IPS DF 4.7 (cell line): ENCODE measurements around the gene ABRACL.

Experiments
- DNase-seq: peaks from one replicate; pipeline ENCODE4 v3.0.0-alpha.2; 2013; ENCODE audit warnings: low spot score; ENCODE audit errors: extremely low read depth

ABRACL gene

DNA sequence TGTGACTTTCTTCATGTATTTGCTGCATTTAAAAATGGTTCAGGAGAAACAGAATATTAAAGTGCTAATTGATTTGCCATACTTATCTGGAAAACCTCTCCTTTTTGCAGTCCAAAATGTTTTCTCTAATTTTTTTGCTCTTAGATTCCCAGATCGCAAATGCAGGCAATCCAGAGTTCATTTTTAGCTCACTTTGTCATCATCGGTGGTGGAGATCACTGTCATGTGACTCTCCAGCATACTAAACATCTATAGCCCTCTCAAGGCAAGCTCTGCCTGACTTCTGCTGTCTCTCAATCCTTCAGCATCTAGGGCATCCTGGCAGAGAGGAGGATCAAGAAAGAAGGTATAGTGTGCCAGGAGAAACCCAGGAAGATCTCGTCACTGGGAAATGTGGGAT, 24.8 kb downstream of the ABRACL start:
- DNase-seq: no peak

DNA sequence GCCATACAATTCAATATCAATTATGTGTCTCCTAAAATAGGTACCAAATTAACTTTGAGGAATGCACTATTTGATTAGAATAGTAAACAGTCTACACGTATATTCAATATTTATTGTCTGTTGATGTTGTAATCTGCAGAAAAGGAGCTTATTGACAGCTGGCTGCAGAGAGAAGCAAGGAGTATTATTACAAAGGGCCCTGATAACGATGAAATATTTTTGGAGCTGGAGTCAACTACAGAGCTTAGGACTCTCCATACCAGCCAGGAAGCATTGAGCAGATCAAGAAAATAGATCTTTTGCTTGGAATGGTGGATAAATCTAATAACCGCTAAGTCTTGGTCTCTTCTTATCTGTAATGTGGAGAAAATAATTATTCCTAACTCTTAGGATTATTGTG, 25.5 kb downstream of the ABRACL start:
- DNase-seq: no peak

DNA sequence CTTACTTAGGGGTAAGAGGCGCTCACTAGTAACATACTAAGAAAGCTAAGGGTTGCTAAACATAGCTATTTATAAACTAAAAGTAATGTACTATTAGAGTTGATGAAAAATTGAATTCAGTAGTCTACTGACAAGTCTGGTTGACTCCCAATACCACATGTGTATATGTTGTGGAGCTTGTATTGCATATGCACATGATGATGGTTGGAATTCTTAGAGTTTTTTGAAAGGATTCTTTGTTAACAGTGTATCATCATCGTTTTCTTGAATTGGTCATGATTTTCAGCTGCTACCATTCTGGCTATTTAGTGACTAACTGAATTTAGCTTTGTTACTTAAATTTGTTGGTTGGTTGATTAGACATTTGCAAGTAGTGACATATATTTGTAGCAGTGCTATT, 27.2 kb downstream of the ABRACL start:
- DNase-seq: no peak

DNA sequence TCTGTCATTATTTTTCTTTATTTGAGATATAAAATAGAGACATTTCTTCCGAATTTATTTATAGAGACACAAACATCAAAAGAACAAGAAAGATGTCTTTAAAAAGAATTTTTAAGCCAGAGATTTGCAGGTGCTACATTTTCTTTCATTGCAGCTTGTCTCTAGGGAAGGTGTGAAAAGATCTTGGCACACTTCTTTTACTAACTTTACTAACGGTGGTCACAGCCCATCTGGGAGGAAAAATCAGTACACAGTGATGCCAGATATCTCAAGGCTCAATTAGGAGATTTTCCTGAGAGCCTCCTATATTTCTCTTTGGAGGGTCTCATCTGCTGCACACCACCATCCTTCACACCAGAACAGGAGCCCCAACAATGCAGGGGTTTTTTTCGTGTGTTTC, 29.5 kb downstream of the ABRACL start:
- DNase-seq: no peak

DNA sequence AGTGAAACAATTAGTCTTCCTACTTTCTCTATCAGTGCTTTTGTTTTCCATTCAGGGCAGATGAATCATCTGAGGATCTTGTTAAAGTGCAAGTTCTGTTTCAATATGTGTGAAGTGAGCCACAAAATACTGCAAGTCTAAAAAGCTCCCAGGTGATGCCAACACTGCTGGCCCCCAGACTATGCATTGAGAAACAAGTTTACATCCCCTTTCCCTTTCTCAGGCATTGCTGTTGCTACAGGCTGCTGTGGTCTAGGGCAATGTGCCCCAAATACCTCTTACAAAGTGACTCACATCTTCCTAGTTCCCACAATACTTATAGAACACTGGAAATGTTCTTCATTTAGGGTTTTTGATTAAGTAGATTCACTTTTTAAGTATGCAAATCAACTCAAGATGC, 31.8 kb downstream of the ABRACL start:
- DNase-seq: no peak

DNA sequence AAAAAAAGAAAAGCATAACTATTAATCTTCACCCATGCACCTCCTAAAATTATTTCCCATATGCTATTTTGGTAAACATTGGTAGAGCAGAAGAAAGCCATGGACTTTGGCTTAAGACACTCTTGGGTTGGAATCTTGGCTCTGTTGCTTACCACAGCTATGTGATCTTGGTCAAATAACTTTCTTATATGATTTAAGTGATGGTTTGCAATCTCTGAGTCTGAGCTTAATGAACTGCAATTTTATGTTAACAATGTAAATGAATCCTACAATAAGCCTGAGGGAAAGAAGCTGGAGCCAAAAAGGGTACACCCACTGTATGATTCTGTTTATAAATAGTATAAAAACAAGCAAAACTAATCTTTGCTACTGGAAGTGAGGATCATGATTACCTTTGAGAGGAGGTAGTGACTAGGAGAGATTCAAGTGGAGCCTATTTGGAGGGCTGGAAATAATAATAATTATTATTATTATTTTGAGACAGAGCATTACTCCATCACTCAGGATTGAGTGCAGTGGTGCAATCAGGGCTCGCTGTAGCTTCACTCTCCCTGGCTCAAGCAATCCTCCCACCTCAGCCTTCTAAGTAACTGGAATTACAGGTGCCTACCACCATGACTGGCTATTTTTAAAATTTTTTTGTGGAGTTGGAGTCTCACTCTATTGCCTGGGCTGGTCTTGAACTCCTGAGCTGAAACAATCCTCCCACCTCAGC, 34.5 kb downstream of the ABRACL start:
- no peak for DNase-seq

DNA sequence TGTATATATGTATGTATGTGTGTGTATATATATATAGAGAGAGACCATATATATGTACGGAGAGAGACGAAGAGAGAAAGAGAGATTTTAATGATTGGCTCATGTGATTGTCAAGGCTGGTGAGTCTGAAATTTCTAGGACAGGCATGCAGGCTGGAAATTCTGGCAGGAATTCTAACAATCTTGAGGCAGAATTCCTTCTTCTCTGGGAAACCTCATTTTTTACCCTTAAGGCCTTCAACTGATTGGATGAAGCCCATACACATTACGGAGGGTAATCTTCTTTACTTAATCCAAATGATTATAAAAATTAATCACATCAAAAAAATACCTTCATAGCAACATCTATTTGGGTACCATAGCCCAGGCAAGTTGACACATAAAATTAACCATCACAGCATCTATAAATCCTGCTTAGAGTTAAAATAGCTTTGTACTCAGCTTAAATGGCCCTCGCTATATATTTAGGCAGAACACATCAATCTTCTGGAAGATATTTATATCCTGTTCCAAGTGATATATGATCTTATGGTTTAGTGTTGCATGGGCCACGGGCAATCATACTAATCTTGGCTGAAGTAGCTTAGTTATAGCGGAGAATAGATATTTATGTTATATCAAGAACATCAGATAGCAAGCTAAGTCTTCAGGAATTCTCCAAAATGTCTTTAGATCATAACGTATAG, 36.6 kb downstream of the ABRACL start:
- DNase-seq: no peak

DNA sequence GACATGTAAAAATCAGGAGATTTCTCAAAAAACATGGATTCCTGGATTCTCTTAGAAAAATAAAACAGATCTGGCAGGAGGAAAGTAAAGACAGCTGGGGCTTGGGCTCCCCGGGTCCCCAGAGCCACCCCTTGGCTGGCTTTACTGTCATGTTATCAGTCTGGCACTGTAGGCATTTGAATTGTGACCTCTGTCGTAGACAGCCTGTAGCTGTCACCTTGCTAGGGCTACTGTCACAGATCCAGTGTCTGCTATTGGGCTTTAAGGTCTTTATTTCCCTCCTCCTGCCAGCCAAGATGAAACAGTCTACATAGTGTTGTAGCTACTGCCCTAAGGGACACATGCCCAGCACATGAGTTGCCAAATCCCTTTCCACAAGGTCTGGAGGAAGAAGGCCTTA, 37.5 kb downstream of the ABRACL start:
- no peak for DNase-seq

DNA sequence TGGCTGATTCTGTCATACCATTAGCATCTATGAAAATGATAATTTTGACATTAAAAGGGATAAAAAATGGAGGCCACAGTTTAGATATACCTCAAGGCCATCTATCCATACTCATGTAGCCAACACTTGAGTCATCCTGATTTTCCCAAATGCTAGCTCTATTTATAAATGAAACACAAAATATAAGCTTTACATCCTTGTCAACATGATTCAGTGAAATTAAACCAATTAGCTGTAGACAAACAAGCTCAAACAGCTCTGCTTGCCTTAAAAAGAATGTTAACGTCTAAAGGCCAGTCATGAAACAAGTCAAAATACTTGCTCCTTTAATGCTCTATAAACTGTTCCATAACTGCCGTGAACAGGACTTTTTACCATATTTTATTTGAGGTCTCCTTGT, 40.3 kb downstream of the ABRACL start:
- no peak for DNase-seq

DNA sequence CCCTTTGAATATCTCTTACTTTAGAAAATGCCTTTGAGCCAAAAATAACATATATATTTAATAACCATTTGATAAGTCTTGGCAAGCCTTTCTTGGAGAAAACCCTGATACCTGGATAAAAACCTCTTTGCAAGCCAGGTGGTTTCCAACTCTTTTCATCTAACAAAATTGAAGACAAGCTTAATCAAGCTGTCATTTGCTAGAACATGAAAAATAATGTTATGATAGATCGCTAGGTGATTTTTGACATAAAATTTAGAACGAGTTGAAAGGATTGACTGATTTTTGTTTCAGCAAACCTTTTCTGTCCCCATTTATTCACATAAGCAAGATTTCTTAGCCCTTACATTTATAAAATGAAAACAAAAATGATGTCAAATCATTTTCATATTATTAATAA, 44.6 kb downstream of the ABRACL start:
- no peak for DNase-seq

DNA sequence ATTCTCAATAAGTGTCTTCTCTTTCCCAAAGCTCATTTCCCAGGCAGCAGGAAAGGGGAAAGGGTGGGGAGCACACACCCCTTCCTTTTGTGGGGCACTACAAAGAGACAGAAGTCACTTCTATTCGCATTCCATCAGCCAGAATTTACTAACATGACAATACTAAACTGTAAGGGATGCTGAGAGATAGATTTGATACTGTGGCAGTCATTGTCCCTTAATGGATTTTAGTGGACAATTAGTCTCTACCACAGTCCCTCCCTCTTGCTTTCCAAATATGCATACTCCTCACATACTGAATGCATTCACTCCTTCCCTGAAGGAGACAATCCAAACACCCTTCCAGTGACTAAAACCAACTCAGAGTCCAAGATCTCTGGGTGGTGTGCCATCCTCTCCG, 50.5 kb downstream of the ABRACL start:
- DNase-seq: no peak

DNA sequence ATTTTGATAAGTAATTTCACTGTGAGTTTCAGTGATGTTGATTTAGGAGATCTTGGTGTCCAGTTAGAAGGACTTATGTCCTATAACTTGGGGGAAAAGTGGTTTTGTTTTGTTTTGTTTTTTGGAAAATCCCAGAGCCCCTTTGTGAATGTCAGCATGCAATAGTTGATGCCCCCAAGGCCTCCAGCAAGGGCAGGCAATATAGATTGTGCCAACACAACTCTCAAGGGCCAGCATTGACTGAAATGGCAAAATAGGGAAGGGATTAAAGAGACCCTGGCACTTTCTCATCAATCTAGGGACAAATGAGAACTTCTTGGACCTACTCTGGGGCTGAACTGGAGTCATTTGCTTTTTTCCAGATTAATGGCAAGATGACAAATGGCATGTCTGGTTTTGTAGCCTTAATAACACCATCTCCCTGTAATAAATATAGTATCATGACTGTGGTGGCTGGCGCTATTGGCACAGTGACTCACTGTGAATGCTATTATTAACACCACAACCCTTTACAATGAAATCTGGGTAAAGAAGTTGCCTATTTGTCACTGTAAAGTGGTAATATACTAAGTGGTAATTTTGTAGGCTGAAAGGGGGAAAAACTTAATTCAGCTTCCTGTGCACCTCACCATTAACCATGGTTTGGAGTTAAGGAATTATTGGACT, 51.8 kb downstream of the ABRACL start:
- DNase-seq: no peak

DNA sequence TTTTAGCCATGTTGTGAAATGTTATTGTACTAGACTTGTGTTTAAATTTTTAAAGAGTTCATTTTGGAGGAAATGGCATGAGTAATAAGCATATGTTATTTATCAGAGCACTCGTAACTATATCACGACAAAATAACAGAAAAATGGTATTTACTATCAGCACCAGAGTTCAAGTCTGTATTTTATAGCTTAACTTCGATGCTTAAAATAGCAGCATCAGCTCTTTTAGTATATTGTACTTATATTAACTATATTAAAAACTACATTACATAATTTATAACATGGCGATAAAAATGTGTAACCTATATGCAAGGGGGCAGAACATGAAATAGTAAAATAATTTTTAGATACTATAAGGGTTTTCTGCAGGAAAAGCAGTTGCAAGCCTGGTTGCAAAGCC, 52.9 kb downstream of the ABRACL start:
- no peak for DNase-seq

DNA sequence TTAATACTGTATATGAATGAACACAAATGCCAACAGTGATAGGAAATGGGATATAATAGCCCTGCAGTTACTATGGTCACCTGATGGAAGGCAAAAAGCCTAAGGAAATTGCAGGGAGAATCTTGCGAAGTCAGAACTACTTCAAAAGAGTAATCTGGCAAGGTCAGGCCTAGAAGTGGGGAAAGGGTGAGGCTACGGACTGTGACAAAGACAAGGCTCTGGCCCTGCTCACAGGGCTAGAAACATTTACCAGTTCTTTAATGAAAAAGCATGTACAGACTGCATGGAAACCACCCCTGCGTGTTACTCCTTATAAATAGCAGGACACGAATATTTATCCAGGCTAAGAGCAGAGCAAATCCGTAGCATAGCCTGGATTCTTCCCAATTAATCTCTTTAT, 53.8 kb downstream of the ABRACL start:
- DNase-seq: no peak

DNA sequence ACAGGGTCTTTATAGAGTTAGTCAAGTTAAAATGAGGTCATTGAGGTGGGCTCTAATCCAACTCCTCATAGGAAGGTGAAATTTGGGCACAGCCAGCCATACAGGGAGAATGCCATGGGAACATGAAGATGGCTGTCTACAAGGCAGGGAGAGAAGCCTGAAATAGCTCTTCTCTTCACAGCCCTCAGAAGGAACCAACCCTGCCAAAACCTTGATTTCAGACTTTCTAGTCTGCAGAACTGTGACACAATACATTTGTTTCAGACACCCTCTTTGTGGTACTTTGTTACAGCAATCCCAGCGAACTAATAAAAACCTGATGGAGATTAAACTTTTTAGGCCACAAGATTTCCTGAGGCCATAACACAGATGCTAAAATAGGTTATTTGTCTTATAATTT, 63.3 kb downstream of the ABRACL start:
- DNase-seq: no peak
